Hepatocyte (in vitro differentiated cells): ENCODE measurements around the gene RETNLB.

Experiments used
- CTCF ChIP-seq: fragments of 200-600 bp; sonication (generic); IDR thresholded peaks from 2 replicates; pipeline ENCODE4 v1.5.1; 2016; ENCODE audit warnings: antibody characterized with exemption, mild to moderate bottlenecking; ENCODE audit not compliant: poor library complexity
- EZH2 ChIP-seq: fragments of 200-600 bp; sonication (generic); IDR thresholded peaks from 2 replicates; pipeline ENCODE4 v1.6.1; 2016; ENCODE audit warnings: antibody characterized with exemption, mild to moderate bottlenecking, borderline replicate concordance
- EZH2phosphoT487 ChIP-seq: fragments of 200-600 bp; sonication (generic); IDR thresholded peaks from one replicate; pipeline ENCODE4 v1.6.1; 2018; ENCODE audit warnings: antibody characterized with exemption, mild to moderate bottlenecking, low read depth, moderate library complexity; ENCODE audit not compliant: unreplicated experiment, severe bottlenecking

GRCh38 chr3:108713009-108713516 is 44.1 kb downstream of the RETNLB start:
- no peak for TF ChIP-seq CTCF
- TF ChIP-seq EZH2: no peak
- TF ChIP-seq EZH2phosphoT487: no peak
